ENCODE results near the gene BMPER. TPM values are rescaled to one million over a fixed set of nuclear protein-coding genes. Genes with fewer than 3 reads are reported as not detected.

BMPER gene
- polyA plus RNA-seq, 1 of the 3 experiments (the other 2 are of a cell fraction) = 20.0 TPM

DNA sequence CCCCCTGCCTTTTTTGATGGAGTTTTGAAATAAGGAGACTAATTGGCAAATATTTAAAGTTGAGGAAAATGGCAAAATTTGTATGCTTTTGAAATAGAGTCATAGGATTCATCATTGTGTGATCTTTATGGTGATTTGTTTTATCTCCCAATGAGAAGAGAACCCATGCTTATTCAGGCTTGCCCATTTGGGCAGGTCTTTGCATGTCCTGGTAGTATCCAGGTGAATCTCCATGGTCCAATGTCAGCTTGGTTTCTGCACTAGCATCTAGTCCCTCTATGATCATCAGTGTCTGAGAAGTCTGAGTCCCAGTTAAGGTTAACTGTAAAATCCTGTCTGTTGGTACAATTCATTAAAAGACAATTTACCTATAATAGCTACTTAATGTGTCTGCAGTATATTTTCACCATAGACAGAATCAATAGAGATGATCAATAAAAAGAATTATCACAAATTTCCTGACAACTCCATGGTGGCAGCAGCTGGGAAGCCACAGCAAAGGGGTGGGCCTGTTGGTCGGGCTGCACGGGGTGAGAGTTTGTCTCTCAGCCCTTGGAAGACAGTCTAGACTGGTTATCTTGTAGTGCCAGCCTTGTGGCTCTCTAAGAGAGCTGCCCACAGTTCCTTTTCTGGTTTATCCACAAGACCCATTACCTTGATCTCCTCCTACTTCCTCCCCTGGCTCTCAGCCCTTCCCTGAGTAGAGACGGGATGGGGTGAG lies 22.2 kb upstream of the BMPER start:
- 69% methylated on average over 3 of the region's 3 CpGs for WGBS (ENCODE audit: low lambda C conversion rate)
- no peak overlapping the region for H3K9ac ChIP-seq
- CTCF ChIA-PET = interaction anchor here (0.6 to 3.3 kb wide), 3 partner anchors 9 to 50 kb away, joined by 3 to 11 read pairs (median 3); no protein-coding TSS in a partner anchor

More for the DNA sequence above, 22.2 kb upstream of the BMPER start:
- TF ChIP-seq, protein P1, sequence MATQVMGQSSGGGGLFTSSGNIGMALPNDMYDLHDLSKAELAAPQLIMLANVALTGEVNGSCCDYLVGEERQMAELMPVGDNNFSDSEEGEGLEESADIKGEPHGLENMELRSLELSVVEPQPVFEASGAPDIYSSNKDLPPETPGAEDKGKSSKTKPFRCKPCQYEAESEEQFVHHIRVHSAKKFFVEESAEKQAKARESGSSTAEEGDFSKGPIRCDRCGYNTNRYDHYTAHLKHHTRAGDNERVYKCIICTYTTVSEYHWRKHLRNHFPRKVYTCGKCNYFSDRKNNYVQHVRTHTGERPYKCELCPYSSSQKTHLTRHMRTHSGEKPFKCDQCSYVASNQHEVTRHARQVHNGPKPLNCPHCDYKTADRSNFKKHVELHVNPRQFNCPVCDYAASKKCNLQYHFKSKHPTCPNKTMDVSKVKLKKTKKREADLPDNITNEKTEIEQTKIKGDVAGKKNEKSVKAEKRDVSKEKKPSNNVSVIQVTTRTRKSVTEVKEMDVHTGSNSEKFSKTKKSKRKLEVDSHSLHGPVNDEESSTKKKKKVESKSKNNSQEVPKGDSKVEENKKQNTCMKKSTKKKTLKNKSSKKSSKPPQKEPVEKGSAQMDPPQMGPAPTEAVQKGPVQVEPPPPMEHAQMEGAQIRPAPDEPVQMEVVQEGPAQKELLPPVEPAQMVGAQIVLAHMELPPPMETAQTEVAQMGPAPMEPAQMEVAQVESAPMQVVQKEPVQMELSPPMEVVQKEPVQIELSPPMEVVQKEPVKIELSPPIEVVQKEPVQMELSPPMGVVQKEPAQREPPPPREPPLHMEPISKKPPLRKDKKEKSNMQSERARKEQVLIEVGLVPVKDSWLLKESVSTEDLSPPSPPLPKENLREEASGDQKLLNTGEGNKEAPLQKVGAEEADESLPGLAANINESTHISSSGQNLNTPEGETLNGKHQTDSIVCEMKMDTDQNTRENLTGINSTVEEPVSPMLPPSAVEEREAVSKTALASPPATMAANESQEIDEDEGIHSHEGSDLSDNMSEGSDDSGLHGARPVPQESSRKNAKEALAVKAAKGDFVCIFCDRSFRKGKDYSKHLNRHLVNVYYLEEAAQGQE (IDR thresholded peaks at IDR 0.05; ENCODE audit: low read depth, low read length) = no peak
- TF ChIP-seq, protein P2, sequence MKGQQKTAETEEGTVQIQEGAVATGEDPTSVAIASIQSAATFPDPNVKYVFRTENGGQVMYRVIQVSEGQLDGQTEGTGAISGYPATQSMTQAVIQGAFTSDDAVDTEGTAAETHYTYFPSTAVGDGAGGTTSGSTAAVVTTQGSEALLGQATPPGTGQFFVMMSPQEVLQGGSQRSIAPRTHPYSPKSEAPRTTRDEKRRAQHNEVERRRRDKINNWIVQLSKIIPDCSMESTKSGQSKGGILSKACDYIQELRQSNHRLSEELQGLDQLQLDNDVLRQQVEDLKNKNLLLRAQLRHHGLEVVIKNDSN (IDR thresholded peaks at IDR 0.05; ENCODE audit: borderline replicate concordance, low read depth) = no peak
- no peak for TF ChIP-seq CHD2 (IDR thresholded peaks at IDR 0.05; ENCODE audit: low read length, partially characterized antibody)
- no peak for TF ChIP-seq FOSL2 (IDR thresholded peaks at IDR 0.05; ENCODE audit: borderline replicate concordance, low read depth)
- no peak for TF ChIP-seq SIN3A (IDR thresholded peaks at IDR 0.05; ENCODE audit: borderline replicate concordance, low read depth, low read length)
- TF ChIP-seq GATA2 (CRISPR knock-in tag; IDR thresholded peaks at IDR 0.05) = no peak
- TF ChIP-seq, protein P3, sequence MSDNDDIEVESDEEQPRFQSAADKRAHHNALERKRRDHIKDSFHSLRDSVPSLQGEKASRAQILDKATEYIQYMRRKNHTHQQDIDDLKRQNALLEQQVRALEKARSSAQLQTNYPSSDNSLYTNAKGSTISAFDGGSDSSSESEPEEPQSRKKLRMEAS (IDR thresholded peaks at IDR 0.05; ENCODE audit: low read depth) = no peak
- TF ChIP-seq TCF12 (IDR thresholded peaks at IDR 0.05) = no peak
- TF ChIP-seq GABPA (IDR thresholded peaks at IDR 0.05; ENCODE audit: low read depth) = no peak
- TF ChIP-seq FOXM1 (IDR thresholded peaks at IDR 0.05; ENCODE audit: low read depth) = no peak
- TF ChIP-seq, protein P4, sequence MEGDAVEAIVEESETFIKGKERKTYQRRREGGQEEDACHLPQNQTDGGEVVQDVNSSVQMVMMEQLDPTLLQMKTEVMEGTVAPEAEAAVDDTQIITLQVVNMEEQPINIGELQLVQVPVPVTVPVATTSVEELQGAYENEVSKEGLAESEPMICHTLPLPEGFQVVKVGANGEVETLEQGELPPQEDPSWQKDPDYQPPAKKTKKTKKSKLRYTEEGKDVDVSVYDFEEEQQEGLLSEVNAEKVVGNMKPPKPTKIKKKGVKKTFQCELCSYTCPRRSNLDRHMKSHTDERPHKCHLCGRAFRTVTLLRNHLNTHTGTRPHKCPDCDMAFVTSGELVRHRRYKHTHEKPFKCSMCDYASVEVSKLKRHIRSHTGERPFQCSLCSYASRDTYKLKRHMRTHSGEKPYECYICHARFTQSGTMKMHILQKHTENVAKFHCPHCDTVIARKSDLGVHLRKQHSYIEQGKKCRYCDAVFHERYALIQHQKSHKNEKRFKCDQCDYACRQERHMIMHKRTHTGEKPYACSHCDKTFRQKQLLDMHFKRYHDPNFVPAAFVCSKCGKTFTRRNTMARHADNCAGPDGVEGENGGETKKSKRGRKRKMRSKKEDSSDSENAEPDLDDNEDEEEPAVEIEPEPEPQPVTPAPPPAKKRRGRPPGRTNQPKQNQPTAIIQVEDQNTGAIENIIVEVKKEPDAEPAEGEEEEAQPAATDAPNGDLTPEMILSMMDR (IDR thresholded peaks at IDR 0.05) = no peak
- DNase-seq = no peak
- Histone ChIP-seq H3K36me3 (replicated peaks in 1 of 2; ENCODE audit: control insufficient read depth in 1 of 2, insufficient read depth in 2 of 2, low read length in 1 of 2) (no peaks in the 10 kb centered on the region), H3K79me2 (ENCODE audit: insufficient read depth) (no peaks in the 10 kb centered on the region), H3K9me2 (no peaks in the 10 kb centered on the region), H3K4me3 (ENCODE audit: low read depth in 2 of 2, low read length in 1 of 2) (no peak overlapping the region), H3K27ac (ENCODE audit: low read depth in 2 of 2, low read length in 1 of 2) (no peak overlapping the region), H3K4me2 (no peak overlapping the region), H3F3A (replicated peaks; ENCODE audit: insufficient read depth) (no peaks in the 10 kb centered on the region), H3K4me1 (ENCODE audit: control insufficient read depth in 1 of 2, insufficient read depth in 2 of 2, low read depth in 1 of 2, low read length in 1 of 2) (no peaks in the 10 kb centered on the region; a peak in 2 of 4 replicates), H3K9me3 (no peaks in the 10 kb centered on the region), H2AFZ (ENCODE audit: low read depth) (no peak overlapping the region), H3K27me3 (ENCODE audit: insufficient read depth) (no peaks in the 10 kb centered on the region), H4K20me1 (ENCODE audit: insufficient read depth) (no peaks in the 10 kb centered on the region)
- POLR2A ChIA-PET = no interaction called here
